Lung (tissue), 12 donors: Measurements from ENCODE around the gene PDS5B. TPM values are rescaled to one million over a fixed set of nuclear protein-coding genes. Genes with fewer than 3 reads are reported as not detected.

Experiments used
- ATAC-seq: fragments of 200-7000 bp; cut with Tn5 transposase; one replicate; pipeline ENCODE4 v1.9.1; 2020; ENCODE audit warnings: moderate number of reproducible peaks; ENCODE audit not compliant: insufficient read depth, low FRiP score
- DNase-seq, 3 donors: peaks; one replicate each; pipeline ENCODE4 v3.0.0-alpha.2; 2013 to 2017
- H3K27ac ChIP-seq, 2 donors: one replicate each; pipeline ENCODE4 v1.5.1; 2013; ENCODE audit warnings: mild to moderate bottlenecking in 2 of 2, moderate library complexity in 2 of 2, control low read depth in 1 of 2, inconsistent platforms in 1 of 2, low read depth in 1 of 2, low read length in 1 of 2
- H3K27me3 ChIP-seq, 3 donors: one replicate each; pipeline ENCODE4 v1.5.1; 2013; ENCODE audit warnings: low read length in 2 of 3; ENCODE audit not compliant: control insufficient read depth in 3 of 3, insufficient read depth in 3 of 3
- H3K36me3 ChIP-seq, 4 donors: one replicate each; pipeline ENCODE4 v1.5.1; 2013; ENCODE audit warnings: low read length in 4 of 4, mild to moderate bottlenecking in 1 of 4, moderate library complexity in 1 of 4; ENCODE audit not compliant: control insufficient read depth in 4 of 4, insufficient read depth in 4 of 4
- H3K4me1 ChIP-seq, 5 donors: one replicate each; pipeline ENCODE4 v1.5.1; 2013; ENCODE audit warnings: low read length in 5 of 5, mild to moderate bottlenecking in 2 of 5, moderate library complexity in 1 of 5; ENCODE audit not compliant: control insufficient read depth in 5 of 5, insufficient read depth in 5 of 5
- H3K4me3 ChIP-seq: one replicate; pipeline ENCODE4 v1.5.1; 2013; ENCODE audit warnings: mild to moderate bottlenecking, control low read depth, moderate library complexity
- H3K9ac ChIP-seq, 2 donors: one replicate each; pipeline ENCODE4 v1.5.1; 2013; ENCODE audit warnings: low read length in 2 of 2, control low read depth in 1 of 2; ENCODE audit not compliant: insufficient read depth in 1 of 2
- H3K9me3 ChIP-seq, 4 donors: one replicate each; pipeline ENCODE4 v1.5.1; 2013; ENCODE audit warnings: low read length in 3 of 4, mild to moderate bottlenecking in 1 of 4, moderate library complexity in 1 of 4; ENCODE audit not compliant: control insufficient read depth in 4 of 4, insufficient read depth in 3 of 4
- CTCF ChIP-seq: IDR thresholded peaks from 2 replicates; pipeline ENCODE4 v1.5.1; 2012; ENCODE audit warnings: mild to moderate bottlenecking; ENCODE audit errors: control extremely low read depth, extremely low read depth
- WGBS, 2 donors: extraction: QIAGEN DNeasy Blood & Tissue Kit; methylation state at CpG; one replicate each; pipeline ENCODE4 v1.1.7; 2013; 5-methylcytosine and 5-hydroxymethylcytosine counted together
- polyA plus RNA-seq, 2 donors: library from polyadenylated mRNA; stranded (reverse); fragments of 200-250 nt; gene quantifications; one replicate each; pipeline ENCODE4 v1.2.1, GENCODE V29; 2013
- total RNA-seq, 2 donors: library from RNA; depleted of rRNA in 1 of 2; stranded (reverse); fragments of >200 nt in 1 of 2; gene quantifications; one replicate each; pipeline ENCODE4 v1.2.1, GENCODE V29; 2014 to 2021
- donor health status: control.
- donor health status: control.
- donor health status: Bipolar disorder and iron deficiency.
- donor health status: healthy.
- donor health status: DM: yes; HTN: yes; CAD: no.

Gene PDS5B
- total and polyA plus RNA-seq, 4 donors, result 5.3 to 111 (median 19.3) TPM

- DNase-seq (no peak), ATAC-seq (no peak)
- Histone ChIP-seq H3K9ac (no peak overlapping the region), H3K4me1 (no peaks in the 10 kb centered on the region), H3K4me3 (no peak overlapping the region), H3K36me3 (peaks cover 4 to 41% (median 15%) of the 10 kb centered on the region in 4 donors), H3K9me3 (no peaks in the 10 kb centered on the region), H3K27ac (no peak overlapping the region), H3K27me3 (no peaks in the 10 kb centered on the region)
- WGBS, 2 donors, result 81 to 93% methylated on average over 4 of the region's 4 CpGs
- no peak for TF ChIP-seq CTCF
These were observed 90.0 kb downstream of the PDS5B start for GRCh38 chr13:32676242-32676641.

- no peak for TF ChIP-seq CTCF
- no peaks in the 10 kb centered on the region for H3K9me3 ChIP-seq
- 80 to 87% methylated on average over 1 of the region's 1 CpG for WGBS, 2 donors
- H3K9ac ChIP-seq, result no peak overlapping the region
- ATAC-seq (no peak), DNase-seq (no peak)
- peaks cover 0 to 27% (median 8%) of the 10 kb centered on the region in 4 donors for H3K36me3 ChIP-seq
- no peak overlapping the region for H3K27ac ChIP-seq
- no peak overlapping the region for H3K4me3 ChIP-seq
- no peaks in the 10 kb centered on the region for H3K27me3 ChIP-seq
- no peaks in the 10 kb centered on the region for H3K4me1 ChIP-seq
These were observed 95.9 kb downstream of the PDS5B start for GRCh38 chr13:32682130-32682529.

- H3K27ac ChIP-seq, result no peak overlapping the region
- no peak overlapping the region for H3K9ac ChIP-seq
- H3K9me3 ChIP-seq, result no peaks in the 10 kb centered on the region
- H3K4me3 ChIP-seq, result no peak overlapping the region
- H3K27me3 ChIP-seq, result no peaks in the 10 kb centered on the region
- ATAC-seq, result no peak
- no peaks in the 10 kb centered on the region for H3K4me1 ChIP-seq
- no peak for TF ChIP-seq CTCF
- WGBS, 2 donors, result 93% methylated on average over 6 of the region's 6 CpGs
- H3K36me3 ChIP-seq, result peaks cover 0 to 27% (median 8%) of the 10 kb centered on the region in 4 donors
- peak in 1 of 3 donors; percentile 14 for DNase-seq
These were observed 96.5 kb downstream of the PDS5B start for GRCh38 chr13:32682740-32683139.

- DNase-seq (no peak), ATAC-seq (no peak)
- no peak overlapping the region for H3K4me3 ChIP-seq
- no peak for TF ChIP-seq CTCF
- H3K9ac ChIP-seq, result no peak overlapping the region
- no peaks in the 10 kb centered on the region for H3K4me1 ChIP-seq
- H3K27ac ChIP-seq, result no peak overlapping the region
- peaks cover 0 to 13% (median 5%) of the 10 kb centered on the region in 4 donors for H3K36me3 ChIP-seq
- 97 to 99% methylated on average over 2 of the region's 2 CpGs for WGBS, 2 donors
- no peaks in the 10 kb centered on the region for H3K27me3 ChIP-seq
- H3K9me3 ChIP-seq, result no peaks in the 10 kb centered on the region
These were observed 101.0 kb downstream of the PDS5B start for GRCh38 chr13:32687275-32687674.
